NCI-H2171 treated with DMSO at 0.1 percent for 48 hours (cell line): Measurements from ENCODE around the gene GET4.
"Not testable (repeated sequence)": the region's sequence is repeated elsewhere in the genome, so short reads cannot be mapped to it uniquely, and the experiment has no call there.

ENCODE experiments used
- DNase-seq: peaks from one replicate; lab custom pipeline; 2025; lab: John Stamatoyannopoulos, UW

GET4 gene

DNA sequence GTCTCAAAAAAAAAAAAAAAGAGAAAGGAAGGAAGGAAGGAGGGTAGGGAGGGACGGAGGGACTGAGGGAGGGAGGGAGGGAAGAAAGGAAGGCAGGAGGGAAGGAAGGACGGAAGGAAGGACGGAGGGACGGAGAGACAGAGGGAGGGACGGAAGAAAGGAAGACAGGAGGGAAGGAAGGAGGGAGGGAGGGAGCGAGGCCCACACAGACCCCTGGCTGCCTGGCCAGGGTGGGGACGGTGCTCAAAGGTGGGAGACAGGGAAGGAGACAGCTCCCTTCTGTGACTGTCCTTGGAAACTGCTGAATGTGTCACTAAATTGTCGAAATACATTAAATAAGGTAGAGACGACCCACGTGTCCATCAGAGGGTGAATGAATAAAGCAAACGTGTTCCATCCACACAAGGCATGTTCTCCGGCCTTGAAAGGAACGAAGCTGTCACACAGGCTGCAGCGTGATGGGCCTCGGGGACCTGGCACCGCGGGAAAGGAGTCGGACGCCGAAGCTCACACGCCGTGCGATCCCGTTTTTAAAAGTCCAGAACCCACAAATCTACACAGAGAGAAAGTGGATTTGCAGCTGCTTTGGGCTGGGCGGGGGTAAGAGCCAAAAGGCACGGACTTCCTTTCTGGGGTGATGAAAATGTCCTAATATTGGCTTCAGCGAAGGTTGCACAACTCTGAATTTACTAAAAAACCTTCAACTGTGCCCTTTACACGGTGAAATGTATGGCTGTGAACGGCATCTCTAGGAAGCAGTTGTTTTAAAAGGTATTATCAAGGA, 54.8 kb downstream of the GET4 start:
- DNase-seq: no peak

- no peak for DNase-seq
Measured at GRCh38 chr7:931871-932650, 55.7 kb downstream of the GET4 start.

DNA sequence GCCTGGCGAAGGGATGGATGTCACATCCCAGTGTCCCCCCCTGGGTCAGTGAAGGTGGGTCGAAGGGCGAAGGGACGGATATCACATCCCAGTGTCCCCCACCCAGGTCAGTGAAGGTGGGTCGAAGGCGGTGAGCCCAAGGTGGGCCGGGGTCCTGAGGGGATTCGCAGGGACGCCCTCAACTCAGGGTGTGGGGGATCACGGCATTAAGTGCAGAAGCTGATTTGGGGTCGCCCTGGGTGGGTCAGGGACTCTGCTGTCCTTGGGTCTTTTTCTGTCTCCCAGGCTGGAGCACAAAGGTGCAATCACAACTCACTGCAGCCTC, 56.3 kb downstream of the GET4 start:
- DNase-seq: no peak

DNA sequence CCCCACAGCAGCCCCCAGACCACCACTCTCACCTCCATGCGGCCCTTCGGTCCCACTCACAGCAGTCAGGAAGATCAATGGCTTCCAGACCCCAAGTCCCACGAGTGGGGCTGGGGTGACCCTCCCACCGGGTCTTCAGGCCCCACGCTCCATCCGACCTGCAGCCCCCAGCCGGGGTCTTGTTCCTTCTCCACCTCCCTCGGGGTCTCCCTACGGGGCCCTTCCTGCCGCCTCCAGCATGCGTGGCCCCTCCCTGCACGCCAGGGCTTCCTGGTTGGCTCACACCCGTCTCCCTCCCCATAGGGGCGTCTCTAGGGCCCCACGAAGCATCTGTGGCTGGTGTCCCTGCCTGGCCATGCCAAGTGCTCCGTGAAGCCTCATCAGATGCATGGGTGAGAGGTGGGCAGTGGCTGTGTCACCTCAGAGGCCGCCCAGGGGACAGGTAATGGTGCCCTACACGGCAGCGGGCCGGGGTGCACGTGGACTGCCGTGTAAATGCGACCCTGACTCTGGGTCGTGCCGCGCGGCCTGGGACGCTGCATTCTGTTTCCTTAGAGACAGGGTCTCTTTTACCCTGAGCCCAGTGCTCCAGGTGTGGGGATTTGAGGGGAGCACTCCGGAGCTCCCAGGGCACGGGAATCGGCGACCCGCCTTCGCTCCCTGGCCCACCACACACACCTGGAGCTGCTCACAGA, 58.3 kb downstream of the GET4 start:
- no peak for DNase-seq

DNA sequence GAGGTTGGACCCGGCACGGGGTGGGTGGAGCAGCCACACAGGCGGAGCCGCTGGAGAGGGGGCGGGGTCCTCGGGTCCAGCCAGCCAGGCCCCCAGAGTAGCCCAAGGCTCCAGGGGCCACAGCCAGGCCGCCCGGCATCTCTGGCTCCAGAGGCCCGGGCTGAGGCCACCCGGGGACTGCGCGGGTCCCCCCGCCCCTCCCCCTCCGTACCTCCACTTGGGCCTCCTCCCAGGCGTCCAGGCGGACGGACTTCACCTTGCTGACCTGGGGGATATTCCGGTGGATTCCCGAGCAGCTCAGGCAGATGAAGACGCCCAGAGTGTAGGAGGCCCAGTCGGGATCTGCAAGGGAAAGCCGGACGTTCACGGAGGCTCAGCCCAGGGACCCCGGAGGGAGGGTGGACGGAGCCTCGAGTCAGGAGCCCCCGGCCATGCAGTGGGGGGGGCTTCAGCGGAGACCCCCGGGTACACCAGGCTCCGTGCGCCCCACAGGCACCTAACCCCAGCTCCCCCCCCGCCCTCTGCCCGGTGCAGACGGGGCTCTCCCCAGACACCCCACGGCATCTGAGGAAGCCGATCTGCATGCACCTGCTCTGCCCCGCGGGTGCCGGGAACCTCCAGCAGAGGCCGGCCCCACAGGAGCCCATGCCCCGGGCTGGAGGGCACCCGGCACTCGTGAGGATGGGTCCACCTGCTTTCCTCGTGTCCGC, 59.0 kb downstream of the GET4 start:
- DNase-seq: no peak

DNA sequence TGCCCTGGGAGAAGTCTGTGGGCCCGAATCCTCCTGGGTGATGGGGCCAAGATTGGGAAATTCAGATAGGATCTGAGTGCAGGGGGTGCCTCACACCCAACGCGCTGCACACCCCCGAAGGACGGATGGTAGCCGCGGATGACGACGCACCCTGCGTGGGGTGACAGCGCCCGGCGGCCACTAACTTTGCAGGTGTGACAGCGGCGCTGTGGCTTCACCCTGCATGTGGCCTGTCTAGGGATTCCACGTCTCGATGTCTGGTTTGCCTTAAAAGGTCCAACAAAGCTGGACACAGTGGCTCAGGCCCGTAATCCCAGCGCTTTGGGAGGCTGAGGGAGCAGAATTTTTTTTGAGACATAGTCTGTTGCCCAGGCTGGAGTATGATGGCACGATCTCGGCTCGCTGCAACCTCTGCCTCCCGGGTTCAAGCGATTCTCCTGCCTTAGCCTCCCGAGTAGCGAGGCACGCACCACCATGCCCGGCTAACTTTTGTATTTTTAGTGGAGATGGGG, 59.6 kb downstream of the GET4 start:
- no peak for DNase-seq

- DNase-seq: no peak
Measured at GRCh38 chr7:936386-937054, 60.2 kb downstream of the GET4 start.

GRCh38 chr7:937856-938484, 61.6 kb downstream of the GET4 start:
- DNase-seq: no peak

DNA sequence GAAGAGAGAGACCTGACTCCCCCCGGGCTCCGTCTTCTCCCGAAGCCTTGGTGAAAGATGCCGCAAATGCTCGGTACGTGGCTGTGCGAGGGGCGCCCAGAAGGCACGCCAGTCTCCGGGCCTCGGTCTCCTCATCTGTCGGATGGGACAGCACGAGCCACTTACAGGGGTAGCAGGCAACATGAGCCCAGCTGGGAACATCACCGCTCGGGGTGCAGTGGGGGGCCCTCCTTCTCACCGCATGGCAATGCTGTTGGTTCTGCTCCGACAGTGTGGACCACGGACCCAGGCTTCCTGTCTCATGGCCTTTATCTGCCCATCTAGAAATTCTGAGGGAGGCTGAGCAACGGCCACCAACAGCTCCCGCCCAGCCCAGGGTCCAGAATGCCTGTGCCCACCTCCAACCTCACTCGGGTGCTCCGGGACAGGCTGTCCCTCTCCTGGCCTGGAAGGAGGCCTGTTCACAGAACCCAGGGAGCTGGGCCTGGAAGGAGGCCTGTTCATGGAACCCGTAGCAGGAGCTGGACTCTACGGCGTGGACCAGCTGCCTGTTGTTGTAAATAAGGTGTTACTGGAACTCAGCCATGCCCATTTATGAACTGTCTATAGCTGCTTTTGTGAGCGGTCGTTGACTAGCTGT, 62.3 kb downstream of the GET4 start:
- no peak for DNase-seq

- DNase-seq: no peak
Measured at GRCh38 chr7:939843-940242, 63.5 kb downstream of the GET4 start.

DNA sequence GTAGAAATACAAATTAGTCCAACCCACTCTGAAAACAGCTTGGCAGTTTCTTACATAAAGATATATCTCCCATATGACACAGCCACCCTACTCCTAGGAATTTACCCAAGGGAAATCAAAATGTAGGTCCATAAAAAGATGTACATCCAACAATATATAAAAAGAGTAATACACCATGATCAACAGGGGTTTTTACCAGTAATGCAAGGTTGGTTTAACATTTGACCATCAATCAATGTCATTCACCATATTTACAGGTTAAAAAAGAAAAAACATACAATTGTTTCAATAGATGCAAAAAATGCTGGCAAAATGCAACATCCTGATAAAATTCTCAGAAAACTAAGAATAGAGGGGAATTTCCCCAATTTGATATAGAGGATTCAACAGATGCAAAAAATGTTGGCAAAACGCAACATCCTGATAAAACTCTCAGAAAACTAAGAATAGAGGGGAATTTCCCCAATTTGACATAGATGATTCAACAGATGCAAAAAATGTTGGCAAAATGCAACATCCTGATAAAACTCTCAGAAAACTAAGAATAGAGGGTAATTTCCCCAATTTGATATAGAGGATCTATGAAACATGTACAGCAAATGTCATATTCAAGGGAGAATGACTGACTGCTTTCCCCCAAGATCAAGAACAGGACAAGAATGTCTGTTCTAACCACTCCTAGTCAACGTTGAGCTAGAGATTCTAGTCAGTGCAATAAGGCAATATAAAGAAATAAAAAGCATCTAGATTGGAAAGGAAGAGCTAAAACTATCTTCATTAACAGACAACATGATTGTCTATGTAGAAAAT, 64.5 kb downstream of the GET4 start:
- no peak for DNase-seq

- not testable (repeated sequence) for DNase-seq
Measured at GRCh38 chr7:943793-944192, 67.4 kb downstream of the GET4 start.

GRCh38 chr7:944744-945143, 68.4 kb downstream of the GET4 start:
- no peak for DNase-seq

DNA sequence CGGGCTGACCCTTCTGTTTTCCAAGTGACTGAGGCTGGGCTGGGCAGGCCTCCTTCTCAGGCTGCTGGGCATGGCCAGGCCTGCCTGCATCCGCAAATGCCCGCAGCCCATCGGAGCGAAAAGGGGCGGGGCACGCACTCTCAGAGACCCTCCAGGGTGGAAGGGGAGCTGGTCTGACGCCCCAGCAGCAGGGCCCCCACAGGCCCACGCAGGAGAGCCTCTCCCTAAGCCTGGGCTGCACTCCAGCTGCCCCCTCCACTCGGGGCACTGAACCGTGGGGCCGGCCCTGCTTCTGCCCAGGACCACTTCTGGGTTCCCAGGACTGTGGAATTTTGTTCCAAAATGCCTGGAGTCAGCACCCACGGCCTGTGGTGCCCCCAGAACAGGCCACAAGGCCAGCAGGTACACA, 68.8 kb downstream of the GET4 start:
- no peak for DNase-seq

DNA sequence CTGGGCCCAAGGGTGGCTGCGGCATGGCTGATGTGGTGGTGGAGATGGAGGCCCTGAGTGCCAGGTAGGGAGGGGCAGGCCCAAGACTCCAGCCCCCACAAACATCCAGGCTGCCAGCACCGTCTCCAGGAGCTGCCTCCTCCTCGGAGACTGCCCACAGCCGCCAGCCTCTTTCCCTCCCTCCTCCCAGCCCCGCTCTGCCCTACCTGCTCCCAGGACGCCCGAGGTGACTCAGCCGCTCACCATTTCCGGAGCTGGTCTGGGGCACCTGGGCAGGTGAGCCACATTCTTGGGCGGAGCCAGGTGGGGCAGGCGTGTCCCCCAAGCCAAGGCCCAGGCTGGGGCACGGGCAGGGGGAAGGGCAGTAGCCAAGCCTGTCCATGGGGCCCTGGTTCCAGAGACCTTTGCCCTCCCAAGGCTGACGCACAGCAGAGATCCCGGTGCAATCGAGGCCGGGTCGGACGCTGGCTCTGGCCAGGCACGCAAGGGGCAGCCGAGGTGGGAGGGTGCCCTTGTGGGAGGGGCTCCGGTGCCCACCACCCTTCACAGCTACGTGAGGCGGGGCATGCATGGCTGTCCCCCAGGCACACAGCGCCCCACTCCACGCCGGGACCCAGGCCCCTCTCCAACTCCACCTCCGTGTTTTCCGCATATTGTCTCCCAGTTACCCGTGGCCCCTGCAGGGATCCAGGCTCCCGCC, 69.4 kb downstream of the GET4 start:
- DNase-seq: no peak
